MM.1S (cell line): ENCODE measurements around the gene FIGN.

Experiments used
- CTCF ChIP-seq: fragments of 300-600 bp; sonication (generic); IDR thresholded peaks from 2 replicates; pipeline ENCODE4 v1.5.1; 2016; ENCODE audit warnings: antibody characterized with exemption, low read length, mixed read lengths
- EZH2phosphoT487 ChIP-seq: fragments of 300-600 bp; sonication (generic); IDR thresholded peaks from 2 replicates; pipeline ENCODE4 v1.6.1; 2018; ENCODE audit warnings: antibody characterized with exemption, low read length

- TF ChIP-seq CTCF (no peak), EZH2phosphoT487 (no peak)
These were observed 141.8 kb downstream of the FIGN start for GRCh38 chr2:163593982-163594381.
